ENCODE measurements around the gene PHF10. TPM values are rescaled to one million over a fixed set of nuclear protein-coding genes. Genes with fewer than 3 reads are reported as not detected.
A peak's percentile ranks its signal among the peaks of the same experiment; 100 is the strongest.

The PHF10 gene
- total RNA-seq, 1 donor from 2014 or later = 17.5 TPM

GRCh38 chr6:169677096-169677495 lies 47.2 kb downstream of the PHF10 start:
- DNase-seq (ENCODE audit: low read depth in 2 of 2) = no peak

- no peak for DNase-seq (ENCODE audit: low read depth in 2 of 2)
Observed at GRCh38 chr6:169675011-169675410, 49.3 kb downstream of the PHF10 start.

- no peak for DNase-seq (ENCODE audit: low read depth in 2 of 2)
Observed at GRCh38 chr6:169671563-169671962, 52.7 kb downstream of the PHF10 start.

GRCh38 chr6:169669889-169670288 lies 54.4 kb downstream of the PHF10 start:
- DNase-seq (ENCODE audit: low read depth in 2 of 2) = peak; percentile 92 to 98

GRCh38 chr6:169669147-169669546 lies 55.2 kb downstream of the PHF10 start:
- DNase-seq (ENCODE audit: low read depth in 2 of 2) = peak in 1 of 2 donors; percentile 75

GRCh38 chr6:169668203-169668847 lies 56.0 kb downstream of the PHF10 start:
- no peak for DNase-seq (ENCODE audit: low read depth in 2 of 2)

- no peak for DNase-seq (ENCODE audit: low read depth in 2 of 2)
Observed at GRCh38 chr6:169667716-169668115, 56.6 kb downstream of the PHF10 start.

GRCh38 chr6:169666441-169666840 lies 57.9 kb downstream of the PHF10 start:
- no peak for DNase-seq (ENCODE audit: low read depth in 2 of 2)

GRCh38 chr6:169665289-169665688 lies 59.0 kb downstream of the PHF10 start:
- no peak for DNase-seq (ENCODE audit: low read depth in 2 of 2)

- DNase-seq (ENCODE audit: low read depth in 2 of 2) = no peak
Observed at GRCh38 chr6:169664227-169664626, 60.1 kb downstream of the PHF10 start.

- no peak for DNase-seq (ENCODE audit: low read depth in 2 of 2)
Observed at GRCh38 chr6:169663468-169663867, 60.8 kb downstream of the PHF10 start.

GRCh38 chr6:169661391-169661756 lies 62.9 kb downstream of the PHF10 start:
- no peak for DNase-seq (ENCODE audit: low read depth in 2 of 2)

- no peak for DNase-seq (ENCODE audit: low read depth in 2 of 2)
Observed at GRCh38 chr6:169660751-169661390, 63.4 kb downstream of the PHF10 start.

GRCh38 chr6:169659820-169660610 lies 64.3 kb downstream of the PHF10 start:
- DNase-seq (ENCODE audit: low read depth in 2 of 2) = no peak

- no peak for DNase-seq (ENCODE audit: low read depth in 2 of 2)
Observed at GRCh38 chr6:169657284-169657610, 67.1 kb downstream of the PHF10 start.

GRCh38 chr6:169656546-169657283 lies 67.6 kb downstream of the PHF10 start:
- no peak for DNase-seq (ENCODE audit: low read depth in 2 of 2)

- peak; percentile 41 to 74 for DNase-seq (ENCODE audit: low read depth in 2 of 2)
Observed at GRCh38 chr6:169654598-169655391, 69.5 kb downstream of the PHF10 start.
